HepG2 (cell line): ENCODE data around the gene BEND3. TPM values are rescaled to one million over a fixed set of nuclear protein-coding genes. Genes with fewer than 3 reads are reported as not detected.

Experiments used
- ATAC-seq: fragments of 200-7000 bp; cut with Tn5 transposase; 3 replicates; pipeline ENCODE4 v1.9.1; 2020; ENCODE audit warnings: mild to moderate bottlenecking, moderate library complexity
- BruUV-seq: library from RNA; stranded (reverse); fragments of 400-500 nt; replicated peaks from 2 replicates; lab custom pipeline; 2021; lab: Mats Ljungman, UMichigan
- CTCF ChIA-PET: fragments of 300-600 bp; formaldehyde crosslinking; extraction: SDS; loops from one replicate; lab custom pipeline; 2021; ENCODE audit warnings: low total read pairs, inconsistent platforms, low intra/inter-chr PET ratio; lab: Yijun Ruan, JAX
- POLR2A ChIA-PET: fragments of 350-600 bp; sonication (Branson Sonifier 250); formaldehyde crosslinking; loops from one replicate; lab custom pipeline; 2020; ENCODE audit warnings: antibody characterized with exemption, inconsistent platforms; lab: Yijun Ruan, JAX
- DNase-seq: peaks from one replicate; pipeline ENCODE4 v3.0.0-alpha.2; 2015; ENCODE audit warnings: low spot score
- FAIRE-seq: peaks from 3 replicates; lab custom pipeline; 2011; peaks lifted over from hg19 to GRCh38; lab: Jason Lieb, UNC
- H2AFZ ChIP-seq: one replicate; pipeline ENCODE4 v1.6.1; 2011; ENCODE audit warnings: low read length, inconsistent platforms
- H3K27ac ChIP-seq: fragments of 300-600 bp; 3 replicates; pipeline ENCODE4 v1.8.0; 2011; ENCODE audit warnings: mixed run types, mild to moderate bottlenecking, mixed read lengths, low read length, inconsistent platforms; ENCODE audit not compliant: insufficient read depth; ENCODE audit errors: extremely low read length
- H3K27me3 ChIP-seq, 2 experiments: fragments of 200-600 bp in 1 of 2; 2 replicates in 1 of 2; 3 replicates in 1 of 2; pipeline versions ENCODE4 v1.6.0 to v1.8.0; 2011; ENCODE audit warnings: low read length in 2 of 2, mild to moderate bottlenecking in 2 of 2, moderate library complexity in 2 of 2, inconsistent platforms in 1 of 2; ENCODE audit not compliant: insufficient read depth in 2 of 2, control insufficient read depth in 1 of 2
- H3K36me3 ChIP-seq, 2 experiments: fragments of 200-600 bp in 1 of 2; replicated peaks in 1 of 2; 2 replicates in 1 of 2; 3 replicates in 1 of 2; pipeline versions ENCODE4 v1.5.1 to v1.8.0; 2011; ENCODE audit warnings: low read length in 2 of 2, inconsistent platforms in 1 of 2; ENCODE audit not compliant: insufficient read depth in 2 of 2, control insufficient read depth in 1 of 2
- H3K4me1 ChIP-seq: 2 replicates; pipeline ENCODE4 v1.5.1; 2012; ENCODE audit warnings: low read length, inconsistent platforms; ENCODE audit not compliant: insufficient read depth
- H3K4me2 ChIP-seq: 2 replicates; pipeline ENCODE4 v1.6.0; 2011; ENCODE audit warnings: low read depth, low read length, inconsistent platforms
- H3K4me3 ChIP-seq, 3 experiments: fragments of 200-600 bp in 1 of 3; sonication (generic), shearing (Covaris generic) in 1 of 3; replicated peaks in 1 of 3; 2 replicates each; pipeline ENCODE4 v1.5.1; 2011 to 2016; ENCODE audit warnings: low read length in 3 of 3, inconsistent platforms in 2 of 3, low read depth in 2 of 3, mild to moderate bottlenecking in 2 of 3, control low read depth in 1 of 3, mixed read lengths in 1 of 3; ENCODE audit not compliant: insufficient read depth in 1 of 3
- H3K79me2 ChIP-seq: one replicate; pipeline ENCODE4 v1.6.1; 2011; ENCODE audit warnings: low read length, inconsistent platforms; ENCODE audit not compliant: insufficient read depth
- H3K9ac ChIP-seq: 2 replicates; pipeline ENCODE4 v1.6.0; 2011; ENCODE audit warnings: mild to moderate bottlenecking, low read depth, low read length, inconsistent platforms; ENCODE audit not compliant: insufficient read depth
- H3K9me3 ChIP-seq: 2 replicates; pipeline ENCODE4 v1.5.1; 2012; ENCODE audit warnings: mild to moderate bottlenecking, low read length
- H4K20me1 ChIP-seq: 2 replicates; pipeline ENCODE4 v1.6.0; 2011; ENCODE audit warnings: inconsistent platforms, mild to moderate bottlenecking, low read length, moderate library complexity; ENCODE audit not compliant: insufficient read depth
- MED13 ChIP-seq: sonication (generic); formaldehyde crosslinking; IDR thresholded peaks from 2 replicates; pipeline ENCODE4 v1.5.0; 2020; ENCODE audit warnings: missing genetic modification reagents
- RFX5 ChIP-seq: IDR thresholded peaks from 2 replicates; pipeline ENCODE4 v1.6.1; 2011; ENCODE audit warnings: low read depth, low read length, improper control_type of control experiment
- ZHX2 ChIP-seq, 2 experiments: sonication (generic) in 1 of 2; formaldehyde crosslinking in 1 of 2; IDR thresholded peaks; 2 replicates each; pipeline versions ENCODE4 v1.6.1 to v1.9.0; 2014 to 2022; ENCODE audit warnings: antibody characterized with exemption in 1 of 2, borderline replicate concordance in 1 of 2, inconsistent platforms in 1 of 2, low read depth in 1 of 2, missing genetic modification reagents in 1 of 2
- WGBS: methylation state at CpG from one replicate; pipeline ENCODE4 v1.1.6; 2017; ENCODE audit warnings: low lambda C conversion rate; 5-methylcytosine and 5-hydroxymethylcytosine counted together
- in situ Hi-C: cut with HindIII; loops from 2 replicates; pipeline ENCODE4 v1.10.0; 2017; ENCODE audit warnings: low pct_unique_long_range_greater_than_20kb; ENCODE audit not compliant: extremely low pct_ligation_motif_present
- intact Hi-C: fragments of 100-400 bp; cut with micrococcal nuclease; formaldehyde crosslinking; loops from one replicate; pipeline ENCODE4 v1.10.0; 2022; ENCODE audit not compliant: unreplicated experiment
- polyA plus RNA-seq, 8 experiments: library from polyadenylated mRNA; depleted of rRNA in 3 of 8; stranded (reverse) in 7 of 8; unstranded in 1 of 8; fragments of >200 nt; fragmentation: Illumina TruSeq in 4 of 8; extraction: Trizol in 4 of 8; gene quantifications; 2 replicates each; pipeline versions ENCODE4 v1.2.1 to v1.2.3, GENCODE V29; 2011 to 2016; ENCODE audit warnings: low read depth in 4 of 8, missing spikeins in 1 of 8, mixed read lengths in 1 of 8; ENCODE audit not compliant: insufficient read depth in 1 of 8
- total RNA-seq, 5 experiments: library from RNA; depleted of rRNA; stranded (reverse); fragments of >200 nt; fragmentation: Illumina TruSeq; extraction: Trizol; gene quantifications; 2 replicates each; pipeline ENCODE4 v1.2.3, GENCODE V29; 2016; ENCODE audit warnings: low read depth in 1 of 5

BEND3 gene
- total and polyA plus RNA-seq, 2 of the 13 experiments (the other 11 are each of a cell fraction or from before 2014, with no cell fraction given), result 1.4 to 5.8 TPM

- no TSS peak for BruUV-seq
- H3K79me2 ChIP-seq, result no peaks in the 10 kb centered on the region
- POLR2A ChIA-PET, result no interaction called here
- intact Hi-C loops, result no loop called here
- TF ChIP-seq MED13 (CRISPR knock-in tag) (no peak), RFX5 (no peak), ZHX2 (IDR thresholded peaks at IDR 0.05; ENCODE audit: low read depth) (no peak), ZHX2 (CRISPR knock-in tag; IDR thresholded peaks at IDR 0.05; ENCODE audit: borderline replicate concordance) (no peak)
- TF ChIP-seq, all 625 proteins: peak for 0
- Histone ChIP-seq H2AFZ (no peak overlapping the region), H3K9me3 (no peaks in the 10 kb centered on the region), H3K27me3 (no peaks in the 10 kb centered on the region), H3K4me1 (no peaks in the 10 kb centered on the region), H3K4me3 (no peak overlapping the region), H4K20me1 (no peaks in the 10 kb centered on the region), H3K9ac (no peak overlapping the region), H3K4me2 (no peak overlapping the region), H3K27ac (no peak overlapping the region), H3K36me3 (no peaks in the 10 kb centered on the region)
- in situ Hi-C loops, result no loop called here
- DNase-seq (no peak), FAIRE-seq (no peak), ATAC-seq (no peak)
- CTCF ChIA-PET, result no interaction called here
- 97% methylated on average over 3 of the region's 3 CpGs for WGBS
Observed at GRCh38 chr6:107161521-107161920, 46.2 kb upstream of the BEND3 start.
